ENCODE measurements around the gene FIBCD1. TPM values are rescaled to one million over a fixed set of nuclear protein-coding genes. Genes with fewer than 3 reads are reported as not detected.

Gene FIBCD1
- total and polyA plus RNA-seq, 9 of the 15 experiments (the other 6 are each of a cell fraction or from before 2014, with no cell fraction given) = 0.53 to 1.2 (median 0.95) TPM; not detected in 4

GRCh38 chr9:130943777-130944176 lies 4.7 kb upstream of the FIBCD1 start:
- Histone ChIP-seq H3K27me3 (ENCODE audit: control insufficient read depth in 2 of 2, insufficient read depth in 2 of 2, low read length in 2 of 2) (peaks cover 46 to 82% of the 10 kb centered on the region in 2 experiments), H3K27ac (ENCODE audit: extremely low read depth, low read depth, low read length) (no peak overlapping the region), H4K20me1 (replicated peaks; ENCODE audit: control insufficient read depth, insufficient read depth, low read length) (peaks cover 56% of the 10 kb centered on the region), H3K79me2 (ENCODE audit: control insufficient read depth, insufficient read depth, low read length) (no peaks in the 10 kb centered on the region), H3K36me3 (ENCODE audit: control insufficient read depth, insufficient read depth, low read length) (no peaks in the 10 kb centered on the region), H2AFZ (ENCODE audit: low read depth, low read length) (no peak overlapping the region), H3K9me3 (replicated peaks; ENCODE audit: control insufficient read depth, insufficient read depth, low read depth, low read length) (no peaks in the 10 kb centered on the region), H3K4me1 (replicated peaks in 1 of 2; ENCODE audit: control insufficient read depth in 2 of 2, insufficient read depth in 2 of 2, low read length in 2 of 2) (peaks cover 6 to 29% of the 10 kb centered on the region in 2 experiments), H3K4me3 (no peak overlapping the region), H3K9me1 (ENCODE audit: control insufficient read depth, insufficient read depth, low read length) (peaks cover 8% of the 10 kb centered on the region), H3K9ac (ENCODE audit: insufficient read depth in 1 of 2, low read depth in 2 of 2, low read length in 2 of 2) (peak overlapping the region in 1 of 2 experiments; percentile 10; a peak in 1 of 4 replicates), H3K4me2 (ENCODE audit: insufficient read depth, low read length) (no peak overlapping the region)
- TF ChIP-seq HMGXB4 (CRISPR knock-in tag; IDR thresholded peaks at IDR 0.05) (peak; percentile 39; the same call in 1 of the 2 replicates), TAL1 (IDR thresholded peaks at IDR 0.05) (no peak), MXD1 (CRISPR knock-in tag; IDR thresholded peaks at IDR 0.05; ENCODE audit: borderline replicate concordance, poor library complexity, severe bottlenecking) (no peak)
- 1% methylated on average over 14 of the region's 14 CpGs for WGBS (ENCODE audit: insufficient coverage, low coverage, missing lambda C conversion rate)
- DNase-seq (ENCODE audit: extremely low read depth in 1 of 4, low spot score in 3 of 4) = peak in 2 of 4 experiments; percentile 36 to 63
- CTCF ChIA-PET (ENCODE audit: low intra/inter-chr PET ratio) = interaction anchor here (0.6 to 6.7 kb wide), 2 partner anchors 77 to 124 kb away, joined by 4 to 135 read pairs; no protein-coding TSS in a partner anchor
- intact Hi-C loops (cut with micrococcal nuclease) = no loop called here
- in situ Hi-C loops (cut with MboI) = no loop called here
- FAIRE-seq = no peak
- POLR2A ChIA-PET = interaction anchor here (0.7 to 7.4 kb wide), 10 partner anchors 9 to 52 kb away, joined by 3 to 93 read pairs (median 7); no protein-coding TSS in a partner anchor
- ATAC-seq = no peak
- no TSS peak for BruUV-seq (replicated peaks)

All from K562 (cell line).